Stimulated activated naive B cell treated with anti-CD40 and anti-IgM and Interleukin-4, amounts not matched to agents 10 μg/mL and 1 μg/mL and 100 μg/mL, for 72 hours (primary cell): ENCODE measurements around the gene GPC6.

Source experiments
- ATAC-seq, 2 donors: fragments of 150-1000 bp; cut with Tn5 transposase; replicated peaks; 2 replicates each; pipeline ENCODE4 v1.10.0; 2021; ENCODE audit warnings: moderate library complexity in 1 of 2
- DNase-seq: peaks from one replicate; pipeline ENCODE4 v3.0.0; 2021
- H3K27ac Mint-ChIP-seq: one replicate; pipeline ENCODE4 v1.8.0; 2022; ENCODE audit warnings: mild to moderate bottlenecking, mixed read lengths
- H3K27me3 Mint-ChIP-seq, 2 donors: one replicate each; pipeline ENCODE4 v1.8.0; 2022; ENCODE audit warnings: mixed read lengths in 2 of 2
- H3K36me3 Mint-ChIP-seq, 2 donors: one replicate each; pipeline ENCODE4 v1.8.0; 2022; ENCODE audit warnings: mixed read lengths in 2 of 2, mild to moderate bottlenecking in 1 of 2
- H3K4me1 Mint-ChIP-seq, 2 donors: one replicate each; pipeline ENCODE4 v1.8.0; 2022; ENCODE audit warnings: mixed read lengths in 2 of 2, mild to moderate bottlenecking in 1 of 2
- H3K4me3 Mint-ChIP-seq, 2 donors: one replicate each; pipeline ENCODE4 v1.8.0; 2022; ENCODE audit warnings: mild to moderate bottlenecking in 2 of 2, mixed read lengths in 2 of 2, moderate library complexity in 1 of 2
- H3K9me3 Mint-ChIP-seq, 2 donors: one replicate each; pipeline ENCODE4 v1.8.0; 2022; ENCODE audit warnings: mixed read lengths in 2 of 2, mild to moderate bottlenecking in 1 of 2

GPC6 gene

GRCh38 chr13:93502987-93503615 is 276.5 kb downstream of the GPC6 start:
- DNase-seq (no peak), ATAC-seq (no peak)
- H3K4me1 Mint-ChIP-seq = no peaks in the 10 kb centered on the region
- H3K9me3 Mint-ChIP-seq = peaks cover 0 to 3% of the 10 kb centered on the region in 2 donors
- no peak overlapping the region for H3K4me3 Mint-ChIP-seq
- H3K27ac Mint-ChIP-seq = no peak overlapping the region
- no peaks in the 10 kb centered on the region for H3K36me3 Mint-ChIP-seq
- H3K27me3 Mint-ChIP-seq = no peaks in the 10 kb centered on the region

- Mint-ChIP-seq H3K9me3 (peaks cover 5% of the 10 kb centered on the region in 2 donors), H3K36me3 (no peaks in the 10 kb centered on the region), H3K27ac (no peak overlapping the region), H3K27me3 (no peaks in the 10 kb centered on the region), H3K4me1 (no peaks in the 10 kb centered on the region), H3K4me3 (no peak overlapping the region)
- ATAC-seq (no peak), DNase-seq (no peak)
Observed at GRCh38 chr13:93505104-93505952, 278.7 kb downstream of the GPC6 start.

- no peak overlapping the region for H3K27ac Mint-ChIP-seq
- H3K4me1 Mint-ChIP-seq = no peaks in the 10 kb centered on the region
- no peak for DNase-seq
- ATAC-seq = no peak
- peaks cover 5 to 6% of the 10 kb centered on the region in 2 donors for H3K9me3 Mint-ChIP-seq
- no peaks in the 10 kb centered on the region for H3K27me3 Mint-ChIP-seq
- H3K36me3 Mint-ChIP-seq = no peaks in the 10 kb centered on the region
- H3K4me3 Mint-ChIP-seq = no peak overlapping the region
Observed at GRCh38 chr13:93511011-93511410, 284.4 kb downstream of the GPC6 start.

DNA sequence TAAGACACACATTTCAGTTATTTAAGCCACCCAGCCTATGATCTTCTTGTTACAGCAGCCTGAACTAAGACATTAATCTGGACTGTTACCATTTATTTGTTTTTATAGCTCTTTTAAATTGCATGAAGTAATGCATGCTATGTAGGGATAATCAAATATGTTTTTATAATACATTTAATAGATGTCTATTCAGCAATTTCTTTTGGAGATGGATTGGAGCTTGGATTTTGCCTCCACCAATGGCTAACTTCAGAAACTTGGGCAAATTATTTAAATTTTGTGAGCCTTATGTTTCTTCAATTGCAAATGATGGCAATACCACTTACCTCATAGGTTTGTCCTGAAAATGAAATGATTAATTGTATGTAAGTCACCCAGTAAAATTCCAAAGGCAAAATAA is 288.7 kb downstream of the GPC6 start:
- DNase-seq = no peak
- H3K4me1 Mint-ChIP-seq = no peaks in the 10 kb centered on the region
- H3K27ac Mint-ChIP-seq = no peak overlapping the region
- peaks cover 0 to 2% of the 10 kb centered on the region in 2 donors for H3K9me3 Mint-ChIP-seq
- ATAC-seq = no peak
- H3K4me3 Mint-ChIP-seq = no peak overlapping the region
- H3K36me3 Mint-ChIP-seq = no peaks in the 10 kb centered on the region
- H3K27me3 Mint-ChIP-seq = no peaks in the 10 kb centered on the region

DNA sequence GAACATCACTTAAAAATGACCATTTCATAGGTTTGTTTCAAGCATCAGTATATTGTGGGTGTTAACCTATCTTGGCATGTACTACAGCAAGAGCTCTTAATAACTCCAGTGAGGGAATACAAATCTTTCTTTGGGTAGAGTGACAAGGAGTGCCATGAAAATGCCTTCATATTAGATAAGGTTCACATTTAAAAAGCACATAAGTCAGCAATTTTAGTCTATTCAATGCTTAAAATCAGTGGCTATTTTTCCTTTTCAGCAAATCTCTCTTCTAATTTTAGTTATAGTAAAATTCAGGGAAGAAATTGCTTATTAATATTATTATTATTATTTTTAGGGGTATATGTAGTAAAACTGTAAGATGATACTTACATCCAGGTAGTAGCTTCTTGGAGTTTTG is 291.1 kb downstream of the GPC6 start:
- Mint-ChIP-seq H3K4me3 (no peak overlapping the region), H3K27me3 (no peaks in the 10 kb centered on the region), H3K9me3 (no peaks in the 10 kb centered on the region), H3K4me1 (no peaks in the 10 kb centered on the region), H3K36me3 (no peaks in the 10 kb centered on the region), H3K27ac (no peak overlapping the region)
- ATAC-seq (no peak), DNase-seq (no peak)

- no peaks in the 10 kb centered on the region for H3K27me3 Mint-ChIP-seq
- no peaks in the 10 kb centered on the region for H3K4me1 Mint-ChIP-seq
- DNase-seq (no peak), ATAC-seq (no peak)
- no peak overlapping the region for H3K27ac Mint-ChIP-seq
- no peak overlapping the region for H3K4me3 Mint-ChIP-seq
- H3K9me3 Mint-ChIP-seq = no peaks in the 10 kb centered on the region
- H3K36me3 Mint-ChIP-seq = no peaks in the 10 kb centered on the region
Observed at GRCh38 chr13:93521307-93521706, 294.7 kb downstream of the GPC6 start.

DNA sequence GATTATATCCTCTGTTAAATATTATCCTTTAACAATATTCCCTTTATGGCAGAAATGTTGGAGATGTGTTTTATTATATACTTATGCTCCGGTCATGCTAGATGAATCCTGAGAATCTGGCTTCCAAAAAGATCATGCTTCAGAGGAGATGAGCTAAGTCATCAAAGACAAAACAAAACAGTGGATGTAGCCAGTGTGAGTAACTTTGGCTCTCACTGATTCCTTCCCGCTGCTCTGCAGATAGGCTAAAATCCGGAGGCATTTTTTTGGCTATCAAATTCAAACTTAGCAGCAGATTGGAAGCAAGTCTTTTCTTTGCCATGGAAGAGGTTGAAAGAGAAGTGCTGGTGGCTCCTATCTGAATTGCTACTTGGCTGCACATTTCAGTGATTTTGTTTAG is 295.9 kb downstream of the GPC6 start:
- no peaks in the 10 kb centered on the region for H3K9me3 Mint-ChIP-seq
- no peaks in the 10 kb centered on the region for H3K4me1 Mint-ChIP-seq
- H3K36me3 Mint-ChIP-seq = no peaks in the 10 kb centered on the region
- DNase-seq (no peak), ATAC-seq (no peak)
- no peaks in the 10 kb centered on the region for H3K27me3 Mint-ChIP-seq
- no peak overlapping the region for H3K4me3 Mint-ChIP-seq
- H3K27ac Mint-ChIP-seq = no peak overlapping the region

DNA sequence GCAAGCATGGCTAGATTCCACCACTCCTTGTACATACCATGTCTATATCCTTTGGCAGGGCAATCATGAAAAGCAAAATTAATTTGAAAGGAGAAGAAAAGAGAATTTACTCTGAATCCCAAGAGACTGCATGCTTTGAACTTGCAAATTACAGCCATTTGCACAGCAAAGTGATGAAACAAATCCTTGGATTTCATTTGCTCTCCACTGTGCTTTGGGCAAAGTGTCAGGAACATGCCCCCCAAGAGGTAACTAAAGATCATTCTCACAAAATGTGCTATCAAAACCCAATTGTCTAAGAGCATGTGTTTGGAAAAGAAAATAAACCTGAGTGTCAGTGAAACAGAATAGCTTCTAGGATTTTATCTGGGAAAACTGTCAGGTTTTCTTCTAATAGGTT is 298.5 kb downstream of the GPC6 start:
- Mint-ChIP-seq H3K9me3 (no peaks in the 10 kb centered on the region), H3K36me3 (no peaks in the 10 kb centered on the region), H3K4me3 (no peak overlapping the region), H3K27me3 (no peaks in the 10 kb centered on the region), H3K27ac (no peak overlapping the region), H3K4me1 (no peaks in the 10 kb centered on the region)
- ATAC-seq = no peak
- DNase-seq = no peak

GRCh38 chr13:93527748-93528297 is 301.2 kb downstream of the GPC6 start:
- Mint-ChIP-seq H3K36me3 (no peaks in the 10 kb centered on the region), H3K4me3 (no peak overlapping the region), H3K27me3 (no peaks in the 10 kb centered on the region), H3K27ac (no peak overlapping the region), H3K9me3 (no peaks in the 10 kb centered on the region), H3K4me1 (no peaks in the 10 kb centered on the region)
- DNase-seq = no peak
- ATAC-seq = no peak

DNA sequence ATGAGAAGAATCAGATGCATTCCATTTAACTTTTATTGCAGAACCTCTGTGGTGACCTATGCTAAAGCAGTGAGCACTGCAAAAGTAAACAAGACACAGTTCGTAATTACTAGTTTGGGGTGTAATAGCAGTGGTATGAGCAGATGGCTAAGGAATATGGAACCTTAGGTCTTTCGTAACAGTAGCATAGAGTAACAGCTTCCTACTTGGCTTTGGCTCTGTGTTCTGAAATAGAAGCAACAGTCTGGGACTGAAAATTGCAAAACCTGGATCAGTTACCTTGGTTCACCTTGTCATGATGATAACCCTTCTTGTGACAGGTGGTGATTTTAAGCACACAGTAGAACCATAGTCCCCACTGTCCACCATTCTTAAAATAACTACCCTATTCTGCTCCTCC is 303.4 kb downstream of the GPC6 start:
- no peaks in the 10 kb centered on the region for H3K36me3 Mint-ChIP-seq
- H3K27ac Mint-ChIP-seq = no peak overlapping the region
- H3K4me3 Mint-ChIP-seq = no peak overlapping the region
- H3K9me3 Mint-ChIP-seq = peaks cover 0 to 4% of the 10 kb centered on the region in 2 donors
- DNase-seq = no peak
- H3K27me3 Mint-ChIP-seq = no peaks in the 10 kb centered on the region
- no peak for ATAC-seq
- no peaks in the 10 kb centered on the region for H3K4me1 Mint-ChIP-seq

DNA sequence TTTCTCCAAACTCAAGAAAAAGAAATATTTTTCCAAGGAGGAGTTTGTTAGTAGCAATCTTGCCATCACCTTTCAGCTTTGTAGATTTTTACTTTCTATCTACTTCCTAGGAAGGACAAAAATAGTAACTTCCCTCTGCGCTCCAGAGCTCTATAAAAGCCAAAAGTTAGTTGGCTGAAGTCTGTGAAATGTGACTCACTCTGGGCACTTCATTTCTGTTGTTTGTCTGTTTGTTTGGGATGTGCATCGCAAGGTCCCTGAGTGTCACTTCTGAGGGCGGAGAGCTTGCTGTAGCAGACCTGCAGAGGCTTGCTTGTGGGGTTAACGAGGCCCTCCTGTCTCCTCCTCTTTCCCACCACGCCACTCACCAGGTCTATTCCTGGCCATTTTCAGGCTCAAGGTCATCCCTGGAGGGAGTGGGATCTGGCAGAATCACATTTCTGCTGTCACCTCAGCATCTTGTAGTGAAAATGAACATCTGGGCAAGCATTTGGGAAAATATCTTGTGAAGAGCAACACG is 307.6 kb downstream of the GPC6 start:
- DNase-seq (no peak), ATAC-seq (no peak)
- Mint-ChIP-seq H3K27me3 (no peaks in the 10 kb centered on the region), H3K36me3 (no peaks in the 10 kb centered on the region), H3K4me1 (no peaks in the 10 kb centered on the region), H3K27ac (no peak overlapping the region), H3K4me3 (no peak overlapping the region), H3K9me3 (peaks cover 0 to 4% of the 10 kb centered on the region in 2 donors)

GRCh38 chr13:93535251-93535650 is 308.6 kb downstream of the GPC6 start:
- DNase-seq (no peak), ATAC-seq (no peak)
- Mint-ChIP-seq H3K27me3 (no peaks in the 10 kb centered on the region), H3K36me3 (no peaks in the 10 kb centered on the region), H3K4me3 (no peak overlapping the region), H3K27ac (no peak overlapping the region), H3K4me1 (no peaks in the 10 kb centered on the region), H3K9me3 (peaks cover 0 to 4% of the 10 kb centered on the region in 2 donors)

DNA sequence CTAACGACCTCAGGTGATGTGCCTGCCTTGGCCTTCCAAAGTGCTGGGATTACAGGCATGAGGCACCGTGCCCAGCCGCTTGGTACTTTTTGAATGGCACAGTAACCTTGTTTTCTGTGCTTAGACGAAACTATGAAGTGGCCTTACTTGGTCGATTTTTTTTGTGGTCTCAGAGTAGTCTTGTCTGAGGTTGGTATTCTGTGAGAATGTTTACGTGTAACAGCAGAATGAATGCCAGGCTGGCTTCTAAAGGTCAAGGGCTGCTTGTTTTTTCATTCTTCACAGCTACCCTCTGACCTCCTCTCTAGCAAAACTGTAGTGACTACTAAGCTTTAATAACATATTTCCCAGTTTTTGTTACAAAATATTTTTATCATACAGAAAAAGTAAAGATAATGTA is 313.3 kb downstream of the GPC6 start:
- no peak overlapping the region for H3K4me3 Mint-ChIP-seq
- H3K36me3 Mint-ChIP-seq = no peaks in the 10 kb centered on the region
- no peaks in the 10 kb centered on the region for H3K27me3 Mint-ChIP-seq
- H3K4me1 Mint-ChIP-seq = no peaks in the 10 kb centered on the region
- no peak overlapping the region for H3K27ac Mint-ChIP-seq
- ATAC-seq (no peak), DNase-seq (no peak)
- H3K9me3 Mint-ChIP-seq = no peaks in the 10 kb centered on the region

GRCh38 chr13:93547886-93548285 is 321.3 kb downstream of the GPC6 start:
- DNase-seq = no peak
- ATAC-seq = no peak
- no peaks in the 10 kb centered on the region for H3K9me3 Mint-ChIP-seq

More at GRCh38 chr13:93547886-93548285, 321.3 kb downstream of the GPC6 start:
- Mint-ChIP-seq H3K27me3 (no peaks in the 10 kb centered on the region), H3K4me1 (no peaks in the 10 kb centered on the region), H3K36me3 (no peaks in the 10 kb centered on the region), H3K4me3 (no peak overlapping the region), H3K27ac (no peak overlapping the region)
